ENCODE measurements around the gene ATG10.
"Not testable (repeated sequence)": the region's sequence is repeated elsewhere in the genome, so short reads cannot be mapped to it uniquely, and the experiment has no call there.

Gene ATG10

GRCh38 chr5:81971712-81972491 is at the start of gene ATG10:
ATG10 (plus strand) TSS chr5:81972023; CDS start chr5:81987571, 15,548 bp downstream.
- H3K4me1 Mint-ChIP-seq (ENCODE audit: low read depth) = peaks cover 11% of the 10 kb centered on the region
- intact Hi-C loops (cut with micrococcal nuclease) = loop anchor here (1.0 to 10.0 kb wide), 7 partner anchors 75 to 670 kb away; partner anchors contain the start of genes RPS23, SSBP2 and ZCCHC9
- H3K27me3 Mint-ChIP-seq = no peaks in the 10 kb centered on the region
- peaks cover 13% of the 10 kb centered on the region for H3K36me3 Mint-ChIP-seq (ENCODE audit: low read depth)
- H3K4me3 Mint-ChIP-seq = peak within 1 kb of the TSS; percentile 90
- H3K27ac Mint-ChIP-seq = peak within 1 kb of the TSS; percentile 97
- H3K9me3 Mint-ChIP-seq = no peaks in the 10 kb centered on the region

DNA sequence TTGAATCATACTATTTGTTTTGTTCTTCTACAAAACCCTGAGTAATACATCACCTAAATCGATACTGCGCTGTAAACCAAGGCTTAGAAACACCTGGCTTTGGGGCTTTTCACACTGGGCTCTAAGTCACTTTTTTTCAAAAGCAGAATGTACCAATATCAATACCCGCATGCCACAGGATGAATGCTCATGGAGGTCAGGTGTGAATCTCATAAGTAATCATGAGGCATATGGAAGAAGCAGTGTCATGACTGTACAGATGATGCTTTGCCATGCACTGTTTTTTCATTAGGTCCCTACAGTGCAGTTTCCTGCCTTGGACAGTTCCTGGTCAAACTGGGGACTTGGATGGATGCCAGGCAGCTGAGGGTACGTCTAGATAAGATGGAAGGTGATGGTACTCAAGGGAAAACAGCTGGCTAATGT is 49.0 kb upstream of the ATG10 start:
- H3K27ac Mint-ChIP-seq = no peak overlapping the region
- intact Hi-C loops (cut with micrococcal nuclease) = no loop called here
- peaks cover 3% of the 10 kb centered on the region for H3K4me1 Mint-ChIP-seq (ENCODE audit: low read depth)
- H3K9me3 Mint-ChIP-seq = no peaks in the 10 kb centered on the region
- no peak overlapping the region for H3K4me3 Mint-ChIP-seq
- H3K27me3 Mint-ChIP-seq = no peaks in the 10 kb centered on the region
- no peaks in the 10 kb centered on the region for H3K36me3 Mint-ChIP-seq (ENCODE audit: low read depth)

DNA sequence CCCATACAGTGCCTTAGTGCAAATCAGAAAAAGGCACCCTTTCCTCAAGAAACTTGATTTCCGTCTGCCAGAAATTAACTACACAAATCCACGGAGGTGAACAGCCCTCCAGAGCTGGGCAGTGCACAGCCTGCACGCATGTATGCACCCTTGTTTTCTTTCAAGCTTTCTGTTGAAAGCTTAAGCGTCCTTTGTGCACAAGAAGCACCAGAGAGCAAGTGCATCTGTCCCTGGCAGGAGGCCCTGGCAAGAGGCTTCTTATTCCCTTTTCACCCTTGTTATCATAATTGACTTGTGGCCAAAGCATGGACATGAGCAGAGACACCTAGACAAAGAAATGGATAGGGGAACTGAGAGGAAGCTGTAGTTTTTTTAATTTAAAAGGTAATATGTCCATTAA is 47.4 kb upstream of the ATG10 start:
- intact Hi-C loops (cut with micrococcal nuclease) = no loop called here

GRCh38 chr5:81925009-81925408 is 46.8 kb upstream of the ATG10 start:
- Mint-ChIP-seq H3K4me3 (no peak overlapping the region), H3K9me3 (no peaks in the 10 kb centered on the region), H3K4me1 (ENCODE audit: low read depth) (no peaks in the 10 kb centered on the region), H3K36me3 (ENCODE audit: low read depth) (no peaks in the 10 kb centered on the region), H3K27me3 (no peaks in the 10 kb centered on the region), H3K27ac (no peak overlapping the region)
- intact Hi-C loops (cut with micrococcal nuclease) = no loop called here

More for the DNA sequence above, 47.4 kb upstream of the ATG10 start:
- Mint-ChIP-seq H3K36me3 (ENCODE audit: low read depth) (no peaks in the 10 kb centered on the region), H3K4me3 (no peak overlapping the region), H3K27me3 (no peaks in the 10 kb centered on the region), H3K4me1 (ENCODE audit: low read depth) (no peaks in the 10 kb centered on the region), H3K27ac (no peak overlapping the region), H3K9me3 (no peaks in the 10 kb centered on the region)

GRCh38 chr5:81925981-81926380 is 45.8 kb upstream of the ATG10 start:
- intact Hi-C loops (cut with micrococcal nuclease) = no loop called here
- Mint-ChIP-seq H3K4me1 (ENCODE audit: low read depth) (no peaks in the 10 kb centered on the region), H3K4me3 (no peak overlapping the region), H3K36me3 (ENCODE audit: low read depth) (no peaks in the 10 kb centered on the region), H3K27ac (no peak overlapping the region), H3K9me3 (no peaks in the 10 kb centered on the region), H3K27me3 (no peaks in the 10 kb centered on the region)

- no peaks in the 10 kb centered on the region for H3K36me3 Mint-ChIP-seq (ENCODE audit: low read depth)
- H3K27ac Mint-ChIP-seq = no peak overlapping the region
- no peaks in the 10 kb centered on the region for H3K27me3 Mint-ChIP-seq
- H3K9me3 Mint-ChIP-seq = peaks cover 6% of the 10 kb centered on the region
- intact Hi-C loops (cut with micrococcal nuclease) = no loop called here
- H3K4me3 Mint-ChIP-seq = no peak overlapping the region
- no peaks in the 10 kb centered on the region for H3K4me1 Mint-ChIP-seq (ENCODE audit: low read depth)
Measured at GRCh38 chr5:81936066-81936465, 35.8 kb upstream of the ATG10 start.

DNA sequence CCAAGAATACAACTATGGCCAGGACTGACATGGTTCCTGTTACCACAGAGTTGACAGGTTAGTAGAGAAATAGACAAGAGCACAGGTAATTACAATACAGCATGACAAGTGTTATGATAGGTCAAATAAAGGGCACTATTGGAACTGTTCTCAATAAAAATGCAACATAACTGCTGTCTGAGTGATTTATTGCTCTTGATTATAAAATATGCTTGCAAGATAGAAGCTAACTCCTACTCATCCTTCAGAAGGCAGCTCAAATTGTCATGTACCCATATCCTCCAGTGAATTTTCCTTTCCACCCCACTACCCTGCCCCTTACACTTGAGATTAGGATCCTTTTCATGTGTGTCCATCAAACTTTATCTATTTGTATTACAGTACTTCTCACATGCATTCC is 35.1 kb upstream of the ATG10 start:
- Mint-ChIP-seq H3K4me1 (ENCODE audit: low read depth) (no peaks in the 10 kb centered on the region), H3K4me3 (no peak overlapping the region), H3K9me3 (peaks cover 13% of the 10 kb centered on the region), H3K27me3 (no peaks in the 10 kb centered on the region), H3K36me3 (ENCODE audit: low read depth) (no peaks in the 10 kb centered on the region), H3K27ac (no peak overlapping the region)
- intact Hi-C loops (cut with micrococcal nuclease) = no loop called here

- Mint-ChIP-seq H3K36me3 (ENCODE audit: low read depth) (no peaks in the 10 kb centered on the region), H3K4me3 (no peak overlapping the region), H3K27ac (no peak overlapping the region), H3K9me3 (peaks cover 30% of the 10 kb centered on the region), H3K27me3 (no peaks in the 10 kb centered on the region), H3K4me1 (ENCODE audit: low read depth) (no peaks in the 10 kb centered on the region)
- intact Hi-C loops (cut with micrococcal nuclease) = no loop called here
Measured at GRCh38 chr5:81942746-81943145, 29.1 kb upstream of the ATG10 start.

DNA sequence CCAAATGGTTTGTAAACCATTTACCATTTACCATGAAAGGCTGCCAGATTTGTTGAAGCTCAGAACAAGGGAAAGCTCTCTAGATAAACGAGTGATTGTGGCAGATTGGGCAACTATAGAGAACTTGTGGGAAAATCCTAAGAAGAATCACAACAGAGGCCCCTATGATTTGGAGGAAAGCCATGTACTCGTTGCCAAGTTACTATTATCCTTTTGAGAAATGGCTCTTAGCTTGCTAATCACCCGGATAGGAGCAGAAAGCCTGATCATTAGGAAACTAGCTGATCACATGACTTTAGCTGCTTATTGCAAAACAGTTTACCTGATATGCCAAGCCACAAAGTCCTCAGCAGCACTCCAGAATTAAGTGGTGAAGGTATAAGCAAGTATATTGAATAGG is 23.5 kb upstream of the ATG10 start:
- Mint-ChIP-seq H3K9me3 (peaks cover 1% of the 10 kb centered on the region), H3K27ac (no peak overlapping the region), H3K4me3 (no peak overlapping the region), H3K27me3 (no peaks in the 10 kb centered on the region), H3K36me3 (ENCODE audit: low read depth) (no peaks in the 10 kb centered on the region), H3K4me1 (ENCODE audit: low read depth) (no peaks in the 10 kb centered on the region)
- intact Hi-C loops (cut with micrococcal nuclease) = no loop called here

DNA sequence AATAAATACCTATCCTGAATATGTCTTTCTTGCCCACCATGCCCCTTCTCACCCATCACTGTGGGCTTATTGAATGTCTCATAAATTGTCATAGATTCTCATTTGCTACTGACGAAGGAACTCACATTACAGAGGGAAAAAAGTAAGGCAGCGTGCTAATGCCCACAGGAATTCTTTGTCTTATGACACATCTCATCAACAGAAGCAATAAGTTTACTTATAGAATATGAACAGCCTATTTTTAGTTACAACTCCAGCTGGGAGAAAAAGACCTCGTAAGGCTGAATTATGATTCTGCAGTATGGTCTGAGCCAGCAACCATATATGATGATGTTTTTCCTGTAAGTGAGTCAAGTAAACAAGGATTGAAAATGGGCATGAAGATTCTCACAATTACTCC is 22.4 kb upstream of the ATG10 start:
- intact Hi-C loops (cut with micrococcal nuclease) = no loop called here
- Mint-ChIP-seq H3K27me3 (no peaks in the 10 kb centered on the region), H3K9me3 (no peaks in the 10 kb centered on the region), H3K36me3 (ENCODE audit: low read depth) (no peaks in the 10 kb centered on the region), H3K4me1 (ENCODE audit: low read depth) (no peaks in the 10 kb centered on the region), H3K4me3 (no peak overlapping the region), H3K27ac (no peak overlapping the region)

- Mint-ChIP-seq H3K4me1 (ENCODE audit: low read depth) (no peaks in the 10 kb centered on the region), H3K4me3 (no peak overlapping the region), H3K27me3 (no peaks in the 10 kb centered on the region), H3K9me3 (no peaks in the 10 kb centered on the region), H3K36me3 (ENCODE audit: low read depth) (no peaks in the 10 kb centered on the region), H3K27ac (no peak overlapping the region)
- intact Hi-C loops (cut with micrococcal nuclease) = no loop called here
Measured at GRCh38 chr5:81950996-81951395, 20.8 kb upstream of the ATG10 start.

DNA sequence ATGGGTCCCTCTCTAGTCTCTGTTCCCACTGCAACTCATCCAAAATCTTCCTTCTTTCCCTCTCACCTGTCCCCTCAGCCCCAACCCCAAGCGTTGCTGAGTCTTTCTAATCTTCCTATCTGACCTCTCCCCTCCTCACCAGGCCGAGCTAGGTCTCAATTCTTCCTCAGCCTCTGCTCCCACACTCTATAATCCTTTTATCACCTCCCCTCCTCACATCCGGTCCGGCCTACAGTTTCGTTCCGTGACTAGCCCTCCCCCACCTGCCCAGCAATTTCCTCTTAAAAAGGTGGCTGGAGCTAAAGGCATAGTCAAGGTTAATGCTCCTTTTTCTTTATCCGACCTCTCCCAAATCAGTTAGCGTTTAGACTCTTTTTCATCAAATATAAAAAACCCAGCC is 17.0 kb upstream of the ATG10 start:
- intact Hi-C loops (cut with micrococcal nuclease); H3K4me1 Mint-ChIP-seq (ENCODE audit: low read depth); H3K4me3 Mint-ChIP-seq; H3K27me3 Mint-ChIP-seq; H3K36me3 Mint-ChIP-seq (ENCODE audit: low read depth); H3K9me3 Mint-ChIP-seq; H3K27ac Mint-ChIP-seq: not testable (repeated sequence)

GRCh38 chr5:81958129-81958528 is 13.7 kb upstream of the ATG10 start:
- H3K36me3 Mint-ChIP-seq (ENCODE audit: low read depth); intact Hi-C loops (cut with micrococcal nuclease); H3K4me3 Mint-ChIP-seq; H3K4me1 Mint-ChIP-seq (ENCODE audit: low read depth); H3K9me3 Mint-ChIP-seq; H3K27me3 Mint-ChIP-seq; H3K27ac Mint-ChIP-seq: not testable (repeated sequence)

GRCh38 chr5:81961651-81962440 is 10.0 kb upstream of the ATG10 start:
- Mint-ChIP-seq H3K27me3 (no peaks in the 10 kb centered on the region), H3K9me3 (no peaks in the 10 kb centered on the region), H3K27ac (no peak overlapping the region), H3K4me3 (no peak overlapping the region), H3K36me3 (ENCODE audit: low read depth) (no peaks in the 10 kb centered on the region), H3K4me1 (ENCODE audit: low read depth) (peaks cover 5% of the 10 kb centered on the region)
- intact Hi-C loops (cut with micrococcal nuclease) = no loop called here
